Activated CD4-positive, alpha-beta T cell treated with anti-CD3 and anti-CD28 coated beads, Interleukin-2, amount 50 U/mL, for 1 hour (primary cell): ENCODE data around the gene NOD2.
A peak's percentile ranks its signal among the peaks of the same experiment; 100 is the strongest.

Experiments
- DNase-seq: peaks from one replicate; pipeline ENCODE4 v3.0.0-alpha.2; 2020

NOD2 gene

DNA sequence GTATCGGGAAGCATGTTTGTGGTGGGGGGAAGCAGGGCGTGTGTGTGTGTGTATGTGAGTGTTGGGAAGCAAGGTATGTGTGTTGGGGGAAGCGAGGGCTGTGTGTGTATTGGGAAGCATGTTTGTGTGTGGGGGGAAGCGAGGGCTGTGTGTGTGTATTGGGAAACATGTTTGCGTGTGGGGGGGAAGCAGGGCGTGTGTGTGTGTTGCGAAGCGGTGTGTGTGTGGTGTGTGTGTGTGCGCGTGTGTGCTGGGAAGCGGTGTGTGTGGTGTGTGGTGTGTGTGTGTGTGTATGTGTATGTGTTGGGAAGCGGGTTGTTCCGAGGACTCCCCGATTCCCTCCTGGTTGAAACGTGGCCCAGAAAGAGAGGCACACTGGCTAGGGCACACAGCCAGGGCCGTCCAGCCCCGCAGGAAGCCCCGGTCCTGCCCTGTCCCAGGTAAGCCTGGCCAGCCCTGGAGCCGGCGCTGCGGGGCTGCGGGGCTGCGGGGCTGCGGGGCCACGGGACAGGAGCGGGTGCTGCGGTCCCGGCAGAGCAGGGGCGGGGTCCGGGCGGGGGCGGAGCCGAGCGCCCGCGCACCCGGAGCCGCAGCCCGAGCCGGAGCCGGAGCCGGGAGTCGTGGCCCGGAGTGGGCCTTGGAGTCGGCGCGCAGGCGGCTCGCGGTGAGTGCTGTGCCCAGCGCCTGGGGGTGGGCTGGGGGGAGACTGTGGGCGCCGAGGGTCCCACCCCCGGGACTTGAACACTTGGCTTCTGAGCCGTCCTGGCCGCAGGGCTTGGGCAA, at the start of gene NOD2:
Gene NOD2 (plus strand): TSS at position 608 of the 783 bp plus-strand sequence. CDS start 5,890 bp downstream, outside the sequence.
- peak; percentile 40 for DNase-seq

DNA sequence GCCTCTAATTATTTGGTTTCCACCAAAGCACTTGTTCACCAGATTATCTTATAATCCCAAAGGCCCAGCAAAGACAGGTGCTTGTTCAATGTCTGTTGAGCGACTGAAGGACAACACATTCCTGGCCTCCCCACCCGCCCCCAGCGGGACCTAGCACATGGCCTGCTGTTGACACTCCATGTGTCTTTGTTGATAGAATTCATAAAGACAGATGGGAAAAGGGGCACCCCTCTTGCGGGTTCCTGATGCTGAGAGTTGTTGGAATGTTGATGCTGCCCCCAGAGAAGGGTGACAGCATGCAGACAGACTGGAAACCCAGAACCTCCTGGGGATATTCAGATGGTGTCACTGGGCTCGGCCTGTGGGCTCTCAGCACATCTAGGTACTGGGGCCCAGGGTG, 49.2 kb upstream of the NOD2 start:
- DNase-seq = no peak

DNA sequence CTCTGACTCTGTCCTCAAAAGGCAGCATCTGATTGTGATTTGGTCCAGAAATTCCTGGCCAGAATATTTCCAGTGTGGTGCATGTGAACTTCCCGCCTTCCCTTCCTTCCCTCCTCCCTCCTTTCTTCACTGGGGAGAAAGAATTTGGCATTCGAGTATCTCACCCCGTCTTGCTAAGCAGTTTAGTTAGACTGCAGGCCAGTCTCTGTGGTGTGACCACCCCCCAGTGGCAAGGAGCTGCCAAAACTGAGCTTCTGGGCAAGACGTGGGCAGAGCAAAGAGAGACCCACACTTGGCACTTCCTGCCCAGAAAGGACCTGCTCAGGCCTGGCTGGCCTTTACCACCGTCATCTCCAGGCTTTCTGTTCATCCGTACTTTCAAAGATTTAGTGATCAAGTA, 48.7 kb upstream of the NOD2 start:
- DNase-seq = peak; percentile 42

DNA sequence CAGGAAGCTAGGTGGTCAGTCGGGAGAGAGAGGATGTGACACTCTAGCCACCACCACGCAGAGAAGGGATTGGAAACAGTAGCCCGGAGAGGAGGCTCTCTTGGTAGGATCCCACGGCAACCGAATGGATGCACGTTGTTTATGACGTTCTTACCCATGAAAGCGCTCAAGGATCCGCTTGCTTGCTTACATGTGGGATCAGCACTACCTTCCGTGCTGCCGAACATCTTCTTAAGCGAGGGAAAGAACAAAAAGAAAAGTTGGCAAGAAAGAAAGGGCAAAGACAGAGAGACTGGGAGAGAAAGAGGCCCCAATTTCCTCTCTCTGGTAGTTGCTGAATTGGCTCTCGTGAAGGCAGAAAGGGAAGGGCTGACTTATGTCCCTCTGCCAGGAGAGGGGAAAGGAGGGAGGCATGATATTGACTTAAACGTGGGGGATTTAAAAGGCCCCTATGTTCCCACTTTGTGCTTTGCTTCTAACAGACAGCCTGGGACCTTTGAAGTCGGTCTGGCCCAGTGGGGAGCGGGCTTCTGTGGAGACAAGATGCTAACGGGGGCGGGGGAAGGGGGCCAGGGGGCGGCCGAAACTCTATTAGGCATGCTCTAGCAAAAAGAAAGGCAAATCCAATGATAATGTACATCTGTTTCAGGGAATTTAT, 47.7 kb upstream of the NOD2 start:
- no peak for DNase-seq

DNA sequence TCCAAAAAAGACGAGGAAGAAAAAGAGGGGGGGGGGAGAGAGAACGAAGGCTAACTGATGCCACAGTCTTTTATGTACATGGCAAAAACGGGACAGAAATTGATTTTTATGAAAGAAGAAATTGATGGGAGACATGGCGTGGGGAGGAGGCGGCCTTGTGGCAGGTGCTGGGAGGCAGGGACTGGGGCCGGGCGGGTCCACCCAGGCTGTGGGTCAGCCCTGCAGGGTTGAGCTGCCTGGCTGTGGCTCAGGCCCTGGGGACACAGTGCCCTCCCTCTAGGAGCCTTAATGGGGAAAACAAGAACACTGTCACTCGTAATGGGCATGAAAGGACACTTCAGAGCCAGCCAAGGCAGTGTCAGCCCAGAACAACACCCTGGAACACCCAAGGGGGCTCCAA, 47.1 kb upstream of the NOD2 start:
- DNase-seq = no peak

DNA sequence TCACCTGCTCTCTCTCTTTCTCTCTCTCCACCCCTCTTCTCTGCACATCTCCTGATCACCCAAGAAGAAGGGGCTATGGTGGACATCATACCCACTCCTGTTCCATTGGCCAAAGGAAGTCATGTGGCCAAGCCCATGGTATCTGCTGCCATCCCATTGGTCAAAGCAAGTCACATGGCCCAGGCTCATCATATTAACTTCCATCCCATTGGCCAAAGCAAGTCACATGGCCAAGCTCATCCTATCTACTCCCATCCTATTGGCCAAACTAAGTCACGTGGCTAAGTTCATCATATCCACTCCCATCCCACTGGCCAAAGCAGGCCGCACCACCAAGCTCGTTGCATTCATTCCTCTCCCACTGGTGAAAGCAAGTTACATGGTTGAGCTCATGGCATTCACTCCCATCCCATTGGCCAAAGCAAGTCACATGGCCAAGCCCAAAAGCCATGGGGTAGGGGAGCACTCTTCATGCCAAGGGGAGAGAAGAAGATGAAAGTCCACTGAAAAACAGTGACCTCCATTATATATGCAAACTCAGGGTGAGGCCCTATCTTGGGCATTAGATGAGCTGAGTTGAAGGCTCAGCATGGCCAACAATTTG, 41.5 kb upstream of the NOD2 start:
- DNase-seq = no peak

DNA sequence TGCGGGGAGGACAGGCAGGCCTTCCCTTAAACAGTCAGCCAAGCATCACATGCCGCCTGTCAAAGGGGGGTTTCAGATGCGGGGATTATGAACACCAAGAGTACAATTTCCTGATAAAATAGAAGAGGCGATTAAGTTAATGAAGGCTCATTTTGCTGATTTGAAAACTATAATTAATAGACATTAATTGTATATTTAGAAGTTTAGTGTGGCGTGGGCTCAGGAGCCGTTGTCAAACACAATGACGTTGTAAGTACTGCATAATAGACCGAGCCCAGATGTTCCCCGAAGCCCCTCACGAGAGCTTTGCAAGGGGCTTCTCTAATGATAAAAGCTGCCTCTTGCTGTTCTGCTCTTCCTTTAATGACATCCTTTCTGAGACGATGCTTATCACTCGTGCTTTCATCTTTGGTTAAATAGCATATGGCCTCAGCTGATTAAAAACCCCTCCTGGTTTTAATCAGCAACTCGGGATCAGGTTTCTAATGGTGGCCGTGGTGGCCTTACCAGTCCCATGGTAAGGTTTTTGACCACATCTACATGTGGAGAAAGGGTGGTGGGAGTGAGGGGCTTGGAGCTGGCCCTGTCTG, 40.5 kb upstream of the NOD2 start:
- no peak for DNase-seq

DNA sequence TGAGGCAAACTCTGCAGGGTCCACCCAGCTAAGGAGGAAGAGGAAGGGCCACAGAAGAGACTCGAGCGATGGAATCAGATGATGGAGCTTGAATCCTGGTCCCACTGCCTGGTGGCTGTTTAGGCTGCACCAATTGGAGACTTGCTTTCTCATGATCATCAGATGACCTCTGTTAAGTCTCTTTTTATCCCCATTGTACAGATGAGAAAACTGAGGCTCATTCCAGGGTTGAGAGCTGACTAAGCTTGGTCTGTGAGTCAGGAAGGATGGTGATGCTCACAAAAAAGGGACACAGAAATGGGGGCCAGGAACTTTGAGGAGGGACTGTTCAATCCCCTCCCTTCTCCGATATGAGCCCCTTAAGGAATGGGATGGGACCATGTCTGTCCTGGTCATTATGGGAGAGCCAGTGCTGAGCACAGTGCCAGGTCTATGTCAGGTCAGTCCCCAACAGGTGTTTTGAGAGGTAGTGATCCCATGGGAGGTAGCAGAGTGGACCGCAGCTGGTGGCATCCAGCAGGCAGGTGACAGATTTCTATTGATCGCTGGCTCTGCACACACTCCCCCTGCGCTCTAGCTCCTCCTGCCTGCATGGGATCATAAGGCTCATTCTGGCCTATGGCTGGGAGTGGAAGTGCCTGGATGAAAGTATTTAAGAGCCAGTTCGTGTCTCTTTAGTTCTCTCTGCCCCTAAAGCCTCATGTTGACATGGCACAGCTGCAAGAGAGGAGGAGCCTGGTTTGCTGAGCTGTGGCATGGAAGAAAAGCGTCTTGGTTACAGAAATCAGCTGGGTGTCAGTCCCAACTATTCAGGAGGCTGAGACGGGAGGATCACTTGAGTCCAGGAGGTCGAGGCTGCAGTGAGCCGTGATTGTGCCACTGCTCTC, 39.5 kb upstream of the NOD2 start:
- no peak for DNase-seq

DNA sequence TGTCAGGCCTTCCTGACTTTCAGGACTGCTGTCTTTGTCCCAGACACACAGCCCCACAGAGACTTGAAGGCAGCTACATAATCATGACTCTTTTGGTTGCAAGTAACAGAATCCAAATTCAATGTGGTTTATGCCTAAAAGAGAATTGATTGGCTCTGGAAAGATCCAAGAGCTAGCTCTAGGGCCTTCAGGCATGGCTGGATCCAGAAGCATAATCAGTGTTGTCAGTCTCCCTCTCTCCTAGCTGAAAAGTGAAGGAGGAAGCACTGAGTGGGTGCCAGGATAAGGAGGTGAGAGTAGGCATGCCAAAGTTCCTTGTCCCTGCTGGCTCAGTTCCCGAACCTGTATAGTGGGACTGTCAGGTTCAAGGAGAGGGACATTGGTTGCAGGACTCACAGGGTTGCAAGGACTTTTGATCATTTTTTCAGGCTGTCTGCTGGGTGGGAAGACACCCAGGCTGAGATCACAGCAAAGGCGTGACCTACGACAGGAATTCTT, 37.8 kb upstream of the NOD2 start:
- DNase-seq = no peak

DNA sequence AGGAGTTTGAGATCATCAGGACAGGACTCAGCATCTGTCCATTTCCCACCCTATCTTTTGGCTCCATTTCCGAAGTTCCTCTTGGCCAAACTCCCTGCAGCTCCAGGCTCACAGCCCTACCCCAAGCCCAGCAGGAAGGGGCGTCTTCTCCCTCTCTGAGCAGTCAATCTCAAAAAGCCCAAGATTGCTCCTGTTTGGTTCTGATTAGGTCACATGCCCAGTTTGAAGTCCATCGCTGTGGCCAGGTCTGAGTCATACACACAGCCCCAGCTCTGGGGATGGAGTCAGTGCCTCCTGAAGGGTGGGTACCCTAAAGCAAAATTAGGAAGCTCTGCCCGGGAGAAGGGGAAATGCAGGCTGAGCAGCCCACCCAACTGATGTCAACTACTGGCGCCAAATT, 36.2 kb upstream of the NOD2 start:
- DNase-seq = no peak

DNA sequence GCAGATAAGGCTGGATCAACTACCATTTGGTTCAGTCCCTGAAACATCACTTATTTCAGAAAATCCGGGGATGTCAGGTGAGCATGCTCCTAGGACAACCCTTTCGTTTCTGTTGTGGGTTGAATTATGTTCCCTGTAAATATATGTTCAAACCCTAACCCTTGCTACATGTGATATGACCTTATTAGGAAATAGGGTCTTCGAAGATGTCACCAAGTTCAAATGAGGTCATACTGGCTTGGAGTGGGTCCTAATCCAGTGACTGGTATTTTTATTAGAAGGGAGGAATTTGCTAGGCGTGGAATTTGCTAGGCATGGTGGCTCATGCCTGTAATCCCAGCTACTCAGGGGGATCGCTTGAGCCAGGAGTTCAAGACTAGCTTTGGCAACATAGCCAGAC, 33.6 kb upstream of the NOD2 start:
- no peak for DNase-seq

DNA sequence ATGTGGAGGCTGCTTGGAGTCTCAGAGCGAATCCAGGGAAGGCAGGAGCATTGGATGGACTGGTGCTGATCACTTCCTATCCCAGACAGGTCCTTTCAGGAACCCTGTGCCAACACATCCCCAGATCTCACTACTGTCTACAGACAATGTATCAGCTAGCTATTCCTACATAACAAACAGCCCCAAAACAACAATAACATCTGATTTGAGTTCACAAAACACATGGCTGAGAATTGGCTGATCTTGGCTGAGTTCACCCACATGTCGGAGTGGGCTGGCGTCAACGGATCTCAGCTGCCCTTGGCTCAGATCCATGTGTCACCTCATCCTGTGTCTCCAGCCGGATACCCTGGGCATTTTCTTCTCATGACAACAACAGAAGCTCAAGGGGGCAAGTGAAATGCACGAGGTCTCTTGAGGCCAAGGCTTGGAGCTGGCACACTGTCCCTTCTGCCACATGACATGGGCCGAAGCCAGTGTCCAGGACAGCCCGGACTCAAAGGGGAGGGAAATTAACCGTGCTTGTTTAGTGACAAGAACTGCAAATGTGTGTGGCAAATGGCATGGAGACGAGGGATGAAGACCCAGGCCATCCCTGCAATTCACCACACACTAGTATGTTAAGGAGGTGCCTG, 31.0 kb upstream of the NOD2 start:
- no peak for DNase-seq

DNA sequence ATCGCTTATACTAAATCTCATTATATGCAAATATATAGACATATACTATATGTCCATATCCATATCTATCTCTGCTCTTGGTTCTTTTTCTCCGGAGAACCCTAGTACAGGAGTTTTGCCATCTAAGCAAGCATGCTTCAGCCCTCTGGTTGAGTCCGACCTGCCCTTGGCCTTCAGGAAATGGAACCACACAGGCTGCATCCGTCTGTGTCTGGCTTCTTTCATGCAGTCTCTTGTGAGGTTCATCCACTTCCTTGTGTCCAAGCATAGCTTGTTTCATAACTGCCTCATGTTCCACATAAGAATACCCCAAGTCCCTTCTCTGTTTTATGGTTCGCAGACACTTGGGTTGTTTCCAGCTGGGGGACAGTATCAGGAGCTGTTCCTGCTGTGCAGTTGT, 29.1 kb upstream of the NOD2 start:
- no peak for DNase-seq

DNA sequence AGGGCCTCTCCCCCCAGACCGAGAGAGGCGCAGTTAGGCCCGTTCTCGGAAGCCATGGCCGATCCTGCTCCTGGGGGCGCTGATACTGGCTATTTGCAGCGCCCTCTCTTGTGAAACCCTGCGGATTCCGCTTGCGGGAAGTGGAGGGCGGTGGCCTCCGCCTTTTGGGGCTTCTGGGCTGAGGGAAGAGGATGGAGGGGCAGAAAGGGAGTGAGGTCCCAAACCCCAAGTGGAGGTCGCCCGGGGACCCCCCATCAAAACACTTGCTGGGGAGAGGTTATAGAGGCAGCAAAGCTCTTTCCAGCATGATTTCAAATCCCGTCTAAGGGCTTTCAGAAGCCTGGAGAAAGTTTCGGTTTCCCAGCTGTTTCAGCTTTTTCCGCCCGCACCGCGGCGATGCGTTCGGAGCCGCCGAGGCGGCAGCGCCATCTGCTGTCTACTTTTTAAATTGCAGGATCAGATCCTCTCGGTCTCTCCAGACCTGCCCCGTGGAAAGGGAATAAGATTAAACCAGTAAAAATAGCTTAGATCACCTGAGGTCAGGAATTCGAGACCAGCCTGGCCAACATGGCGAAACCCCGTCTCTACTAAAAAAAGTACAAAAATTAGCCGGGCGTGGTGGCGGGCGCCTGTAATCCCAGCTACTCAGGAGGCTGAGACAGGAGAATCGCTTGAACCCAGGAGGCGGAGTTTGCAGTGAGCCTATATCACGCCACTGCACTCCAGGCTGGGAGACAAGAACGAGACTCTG, 28.1 kb upstream of the NOD2 start:
- DNase-seq = peak; percentile 84

DNA sequence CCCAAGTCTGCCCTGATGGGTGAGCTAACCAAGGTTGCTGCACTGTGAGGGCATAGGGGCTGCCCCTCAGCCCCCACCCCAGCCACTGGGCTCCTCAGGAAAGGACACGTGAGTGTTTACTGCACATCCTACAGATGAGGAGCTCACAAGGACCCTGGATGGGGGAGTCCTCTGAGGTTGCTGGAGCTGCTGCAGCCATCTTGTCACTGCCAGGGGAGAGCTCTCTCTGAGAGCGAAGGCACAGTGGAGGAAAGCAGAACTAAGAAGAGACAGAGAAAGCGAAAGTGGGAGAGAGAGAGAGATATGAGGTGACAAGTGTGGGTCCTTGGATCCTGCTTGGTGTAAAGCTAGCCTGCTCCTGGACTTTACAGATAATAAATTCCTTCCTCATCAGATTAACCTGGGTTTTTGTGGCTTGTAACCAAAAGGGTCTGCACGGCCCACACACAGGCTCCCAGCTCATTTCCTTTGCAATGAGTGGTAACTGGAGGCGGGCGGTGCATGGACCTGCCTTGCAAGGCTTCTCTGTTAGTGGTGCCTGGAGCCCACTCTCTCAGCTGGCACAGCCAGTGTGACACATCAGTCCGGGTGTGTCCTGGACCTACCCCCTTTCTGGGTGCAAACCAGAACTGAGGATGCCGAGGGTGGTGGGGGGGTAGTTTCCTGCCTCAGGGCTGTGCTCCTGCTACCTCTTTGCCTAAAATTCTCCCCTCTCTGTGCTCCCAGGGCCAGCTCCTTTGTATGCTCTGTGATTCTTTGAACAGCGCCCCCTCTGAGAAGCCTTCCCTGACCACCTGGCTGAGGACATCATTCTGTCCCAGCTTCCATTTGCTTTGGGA, 26.5 kb upstream of the NOD2 start:
- DNase-seq = peak; percentile 28

DNA sequence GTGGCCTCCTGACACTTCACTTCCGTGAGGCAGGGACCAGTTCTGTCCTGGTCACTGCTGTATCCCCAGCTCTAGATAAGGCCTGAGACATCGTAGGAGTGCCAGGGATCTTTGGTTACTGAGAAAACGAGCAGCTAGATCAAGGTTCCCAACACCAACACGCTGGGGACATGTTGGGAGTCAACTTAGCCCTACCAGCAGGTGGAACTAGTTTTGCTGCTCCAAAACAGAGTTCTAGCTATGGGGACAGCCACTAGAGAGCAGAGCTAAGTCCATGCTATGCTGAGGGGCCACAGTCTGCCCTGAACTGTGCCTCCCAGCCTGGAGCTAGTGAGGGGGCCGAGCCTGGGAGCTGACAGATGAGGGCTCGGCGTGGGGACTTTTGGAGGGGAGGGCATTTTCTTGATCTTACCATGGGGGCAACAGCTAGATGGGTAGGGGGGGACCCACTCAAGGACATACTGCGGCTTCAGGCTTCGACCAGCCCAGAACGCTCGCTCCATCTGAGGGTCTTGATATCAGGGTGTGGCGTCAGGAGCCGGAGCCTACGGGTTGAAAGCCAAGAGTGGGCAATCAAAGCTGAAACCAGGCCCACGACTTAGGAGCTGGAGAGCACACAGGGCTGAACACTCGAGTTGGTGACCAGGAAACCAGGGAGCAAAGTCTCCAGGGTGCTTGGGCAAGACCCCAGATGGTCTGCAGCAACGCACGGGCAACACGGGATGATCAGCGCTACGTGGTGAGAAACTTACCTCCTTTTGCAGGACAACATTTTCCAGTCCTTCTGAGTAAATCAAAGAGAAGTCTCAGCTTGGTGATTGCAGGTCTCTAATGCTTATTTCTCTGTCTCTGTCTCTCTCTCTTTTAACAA, 25.7 kb upstream of the NOD2 start:
- no peak for DNase-seq

DNA sequence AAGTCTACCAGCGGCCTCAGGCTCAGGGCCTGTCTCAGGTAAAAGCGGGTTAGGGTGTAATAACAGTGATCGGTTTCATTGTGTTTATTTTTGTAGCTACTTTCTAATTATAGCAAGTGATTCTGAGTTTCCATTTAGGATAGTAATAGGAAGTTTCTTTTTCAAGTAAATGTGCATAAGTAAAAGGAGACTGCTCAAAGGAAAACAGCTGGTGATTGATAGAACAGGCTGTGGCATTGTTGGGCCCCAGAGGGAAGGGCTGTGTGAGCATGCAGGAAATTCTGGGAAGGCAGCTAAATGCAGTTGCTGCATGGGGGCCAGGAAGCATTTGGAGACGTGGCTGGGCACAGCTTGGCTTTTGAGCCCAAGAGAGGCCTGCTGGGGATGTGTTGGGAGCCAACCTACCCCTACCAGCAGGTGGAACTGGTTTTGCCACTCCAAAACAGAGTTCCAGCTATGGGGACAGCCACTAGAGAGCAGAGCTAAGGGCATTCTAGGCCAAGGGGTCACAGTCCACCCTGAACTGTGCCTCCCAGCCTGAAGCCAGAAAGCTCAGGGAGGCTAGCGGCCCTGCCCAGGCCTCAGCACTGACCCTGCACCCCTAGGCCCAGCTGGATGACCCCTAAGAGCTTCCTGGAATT, 24.9 kb upstream of the NOD2 start:
- DNase-seq = no peak

DNA sequence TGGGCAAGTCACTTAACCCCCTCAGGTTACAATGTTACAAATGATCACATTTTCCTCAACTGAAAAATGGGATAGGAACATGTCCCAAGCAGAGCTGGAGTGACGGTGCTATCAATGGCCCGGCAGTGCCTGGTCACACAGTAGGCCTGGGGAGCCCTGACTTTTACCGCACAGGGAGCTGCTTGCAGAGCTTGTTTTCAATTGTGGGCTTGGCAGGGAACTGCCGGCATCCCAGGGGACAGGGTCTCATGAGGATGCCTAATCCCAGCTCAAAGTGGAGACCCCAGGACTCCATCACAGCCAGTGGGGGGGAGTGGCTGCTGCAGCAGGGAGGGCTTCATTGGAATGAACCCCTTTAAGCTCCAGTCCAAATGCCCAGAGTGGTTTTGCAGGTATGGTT, 23.7 kb upstream of the NOD2 start:
- DNase-seq = no peak

DNA sequence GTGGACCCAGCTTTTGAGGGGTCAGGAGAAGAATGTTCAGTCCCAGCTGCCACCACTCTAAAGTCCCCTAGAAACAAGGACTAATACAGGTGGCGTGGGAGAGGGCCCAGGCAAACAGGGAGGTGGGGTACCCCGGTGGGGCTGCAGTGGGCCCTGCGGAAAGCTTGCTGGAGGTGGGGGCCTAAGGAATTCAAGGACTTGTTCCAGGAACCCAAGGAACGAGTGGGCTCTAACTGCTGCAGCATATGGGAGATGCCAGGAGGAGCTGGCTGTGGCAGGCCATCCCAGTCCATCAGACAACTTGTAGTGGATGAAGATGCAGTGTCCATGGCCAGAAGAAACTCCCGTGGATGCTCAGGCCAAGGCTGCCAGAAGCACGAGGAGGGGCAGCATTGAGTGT, 22.9 kb upstream of the NOD2 start:
- no peak for DNase-seq
